Keratinocyte (primary cell): ENCODE results near the gene NELL1.

Experiments used
- EZH2 ChIP-seq: IDR thresholded peaks from one replicate; pipeline ENCODE4 v1.6.1; 2012; ENCODE audit warnings: inconsistent platforms, mild to moderate bottlenecking, low read length, moderate library complexity
- TF ChIP-seq, protein P1 (sequence below), 3 experiments: IDR thresholded peaks in 1 of 3; conservative IDR thresholded peaks in 1 of 3; optimal IDR thresholded peaks in 1 of 3; 2 replicates in 2 of 3; 3 replicates in 1 of 3; pipeline versions ENCODE3 to v1.5.1; 2011; ENCODE audit warnings: low read length in 3 of 3, mild to moderate bottlenecking in 3 of 3, moderate library complexity in 2 of 3, control low read depth in 1 of 3, inconsistent platforms in 1 of 3; ENCODE audit not compliant: insufficient read depth in 2 of 3; ENCODE audit errors: extremely low read depth in 1 of 3

DNA sequence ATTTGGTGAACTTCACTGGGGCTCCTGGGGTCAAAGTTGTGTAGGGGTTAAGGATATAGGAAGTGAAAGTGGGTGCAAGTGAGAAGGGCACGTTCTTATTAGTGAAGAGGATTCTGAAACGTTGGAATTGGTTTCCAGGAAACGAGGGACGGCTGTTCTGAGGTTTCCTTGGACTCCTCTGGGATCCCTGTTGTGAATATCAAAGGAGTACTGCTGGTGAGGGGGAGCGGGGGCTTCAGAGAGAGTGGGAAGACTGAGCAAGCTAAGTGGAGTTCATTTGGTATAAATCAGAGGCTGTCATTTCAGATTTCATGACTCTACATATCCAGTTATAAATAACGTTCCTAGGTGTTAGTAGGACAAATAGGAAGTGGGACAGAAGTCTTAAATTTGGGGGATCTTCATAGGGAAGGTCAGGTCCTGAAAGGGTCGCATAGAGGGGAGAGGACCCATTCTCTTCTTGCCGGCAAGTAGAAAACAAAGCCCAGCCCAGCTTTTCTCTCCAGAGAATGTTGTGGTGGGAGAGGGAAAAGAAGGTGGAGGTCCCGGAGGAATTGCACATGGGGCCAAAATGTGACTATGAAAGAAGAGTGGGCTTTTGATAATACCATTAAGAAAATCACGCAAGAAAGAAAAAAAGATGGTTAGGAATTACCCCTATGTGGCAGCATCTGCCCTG is 1.1 kb upstream of the NELL1 start:
- TF ChIP-seq, protein P1, sequence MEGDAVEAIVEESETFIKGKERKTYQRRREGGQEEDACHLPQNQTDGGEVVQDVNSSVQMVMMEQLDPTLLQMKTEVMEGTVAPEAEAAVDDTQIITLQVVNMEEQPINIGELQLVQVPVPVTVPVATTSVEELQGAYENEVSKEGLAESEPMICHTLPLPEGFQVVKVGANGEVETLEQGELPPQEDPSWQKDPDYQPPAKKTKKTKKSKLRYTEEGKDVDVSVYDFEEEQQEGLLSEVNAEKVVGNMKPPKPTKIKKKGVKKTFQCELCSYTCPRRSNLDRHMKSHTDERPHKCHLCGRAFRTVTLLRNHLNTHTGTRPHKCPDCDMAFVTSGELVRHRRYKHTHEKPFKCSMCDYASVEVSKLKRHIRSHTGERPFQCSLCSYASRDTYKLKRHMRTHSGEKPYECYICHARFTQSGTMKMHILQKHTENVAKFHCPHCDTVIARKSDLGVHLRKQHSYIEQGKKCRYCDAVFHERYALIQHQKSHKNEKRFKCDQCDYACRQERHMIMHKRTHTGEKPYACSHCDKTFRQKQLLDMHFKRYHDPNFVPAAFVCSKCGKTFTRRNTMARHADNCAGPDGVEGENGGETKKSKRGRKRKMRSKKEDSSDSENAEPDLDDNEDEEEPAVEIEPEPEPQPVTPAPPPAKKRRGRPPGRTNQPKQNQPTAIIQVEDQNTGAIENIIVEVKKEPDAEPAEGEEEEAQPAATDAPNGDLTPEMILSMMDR (optimal IDR thresholded peaks at IDR 0.05 in 1 of 3, IDR thresholded peaks at IDR 0.05 in 1 of 3, conservative IDR thresholded peaks at IDR 0.05 in 1 of 3; ENCODE audit: extremely low read depth in 1 of 3, insufficient read depth in 2 of 3, low read length in 3 of 3) = no peak
- no peak for TF ChIP-seq EZH2
